K562 (cell line): ENCODE data around the gene TFEC. TPM values are rescaled to one million over a fixed set of nuclear protein-coding genes. Genes with fewer than 3 reads are reported as not detected.

Source experiments
- HDAC2 ChIP-seq: fragments of 450-650 bp; IDR thresholded peaks from 2 replicates; pipeline ENCODE4 v1.6.1; 2016; ENCODE audit warnings: mild to moderate bottlenecking
- SAP30 ChIP-seq: fragments of 200-600 bp; sonication (generic); IDR thresholded peaks from 2 replicates; pipeline ENCODE4 v1.6.1; 2012; ENCODE audit warnings: borderline replicate concordance, low read depth, mild to moderate bottlenecking, moderate library complexity, low read length, control low read depth, inconsistent platforms; ENCODE audit not compliant: insufficient read depth, poor library complexity, severe bottlenecking
- SMARCA4 ChIP-seq: fragments of 450-650 bp; IDR thresholded peaks from 2 replicates; pipeline ENCODE4 v1.6.1; 2016
- ZNF518B ChIP-seq: fragments of 250-450 bp; sonication (Bioruptor Pico); IDR thresholded peaks from 2 replicates; pipeline ENCODE4 v1.5.0; 2021; ENCODE audit warnings: mild to moderate bottlenecking, moderate library complexity
- polyA plus RNA-seq, 8 experiments: library from polyadenylated mRNA; depleted of rRNA in 4 of 8; stranded (reverse) in 5 of 8; unstranded in 3 of 8; fragments of >200 nt; fragmentation: Nextera tagmentation in 2 of 8; fragmentation: Illumina TruSeq in 1 of 8; extraction: Ambion mirVana in 2 of 8; extraction: Trizol in 1 of 8; gene quantifications; 2 replicates each; pipeline versions ENCODE4 v1.2.1 to v1.2.3, GENCODE V29; 2011 to 2014; ENCODE audit warnings: inconsistent platforms in 1 of 8, missing spikeins in 1 of 8
- total RNA-seq, 7 experiments: library from RNA; depleted of rRNA in 6 of 7; stranded (reverse); fragments of >200 nt in 6 of 7; fragmentation: Illumina TruSeq in 2 of 7; extraction: Trizol in 2 of 7; gene quantifications; 2 replicates each; pipeline versions ENCODE4 v1.2.1 to v1.2.3, GENCODE V29; 2011 to 2021; ENCODE audit warnings: low replicate concordance in 1 of 7
- TF ChIP-seq, protein P1 (sequence below): fragments of 450-650 bp; IDR thresholded peaks from 2 replicates; pipeline ENCODE4 v1.6.1; 2016; ENCODE audit warnings: low read depth
- TF ChIP-seq, protein P2 (sequence below): fragments of 450-650 bp; formaldehyde crosslinking; IDR thresholded peaks from 2 replicates; pipeline ENCODE4 v1.4.0; 2022; ENCODE audit warnings: missing genetic modification characterization
- TF ChIP-seq, protein P3 (sequence below): fragments of 250-450 bp; sonication (Bioruptor Pico); IDR thresholded peaks from 2 replicates; pipeline ENCODE4 v1.8.0; 2022; ENCODE audit warnings: inconsistent platforms
- TF ChIP-seq, protein P4 (sequence below): sonication (generic); formaldehyde crosslinking; IDR thresholded peaks from 2 replicates; pipeline ENCODE4 v1.8.0; 2022; ENCODE audit warnings: mild to moderate bottlenecking, missing genetic modification reagents

TFEC gene
- total and polyA plus RNA-seq, 9 of the 15 experiments (the other 6 are each of a cell fraction or from before 2014, with no cell fraction given), result 0.01 TPM; not detected in 8

DNA sequence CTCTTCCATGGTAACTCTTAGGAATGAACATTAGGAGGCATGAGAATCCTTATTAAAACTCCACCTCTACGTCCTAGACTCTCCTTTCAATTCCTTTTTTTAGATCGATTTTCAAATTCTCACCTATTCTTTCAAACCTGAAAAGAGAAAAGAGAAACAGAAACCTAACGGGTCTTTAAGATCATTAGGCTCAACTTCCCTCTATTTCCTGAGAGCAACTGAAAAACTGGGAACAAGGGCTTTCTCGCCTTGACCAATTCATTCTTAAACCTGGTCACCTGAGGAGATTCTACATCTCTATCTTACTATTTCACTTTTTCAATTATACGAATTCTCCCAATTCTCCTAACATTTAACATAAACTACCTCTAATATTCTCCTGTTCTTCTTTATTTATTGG, 2.8 kb downstream of the TFEC start (continued):
- TF ChIP-seq, protein P1, sequence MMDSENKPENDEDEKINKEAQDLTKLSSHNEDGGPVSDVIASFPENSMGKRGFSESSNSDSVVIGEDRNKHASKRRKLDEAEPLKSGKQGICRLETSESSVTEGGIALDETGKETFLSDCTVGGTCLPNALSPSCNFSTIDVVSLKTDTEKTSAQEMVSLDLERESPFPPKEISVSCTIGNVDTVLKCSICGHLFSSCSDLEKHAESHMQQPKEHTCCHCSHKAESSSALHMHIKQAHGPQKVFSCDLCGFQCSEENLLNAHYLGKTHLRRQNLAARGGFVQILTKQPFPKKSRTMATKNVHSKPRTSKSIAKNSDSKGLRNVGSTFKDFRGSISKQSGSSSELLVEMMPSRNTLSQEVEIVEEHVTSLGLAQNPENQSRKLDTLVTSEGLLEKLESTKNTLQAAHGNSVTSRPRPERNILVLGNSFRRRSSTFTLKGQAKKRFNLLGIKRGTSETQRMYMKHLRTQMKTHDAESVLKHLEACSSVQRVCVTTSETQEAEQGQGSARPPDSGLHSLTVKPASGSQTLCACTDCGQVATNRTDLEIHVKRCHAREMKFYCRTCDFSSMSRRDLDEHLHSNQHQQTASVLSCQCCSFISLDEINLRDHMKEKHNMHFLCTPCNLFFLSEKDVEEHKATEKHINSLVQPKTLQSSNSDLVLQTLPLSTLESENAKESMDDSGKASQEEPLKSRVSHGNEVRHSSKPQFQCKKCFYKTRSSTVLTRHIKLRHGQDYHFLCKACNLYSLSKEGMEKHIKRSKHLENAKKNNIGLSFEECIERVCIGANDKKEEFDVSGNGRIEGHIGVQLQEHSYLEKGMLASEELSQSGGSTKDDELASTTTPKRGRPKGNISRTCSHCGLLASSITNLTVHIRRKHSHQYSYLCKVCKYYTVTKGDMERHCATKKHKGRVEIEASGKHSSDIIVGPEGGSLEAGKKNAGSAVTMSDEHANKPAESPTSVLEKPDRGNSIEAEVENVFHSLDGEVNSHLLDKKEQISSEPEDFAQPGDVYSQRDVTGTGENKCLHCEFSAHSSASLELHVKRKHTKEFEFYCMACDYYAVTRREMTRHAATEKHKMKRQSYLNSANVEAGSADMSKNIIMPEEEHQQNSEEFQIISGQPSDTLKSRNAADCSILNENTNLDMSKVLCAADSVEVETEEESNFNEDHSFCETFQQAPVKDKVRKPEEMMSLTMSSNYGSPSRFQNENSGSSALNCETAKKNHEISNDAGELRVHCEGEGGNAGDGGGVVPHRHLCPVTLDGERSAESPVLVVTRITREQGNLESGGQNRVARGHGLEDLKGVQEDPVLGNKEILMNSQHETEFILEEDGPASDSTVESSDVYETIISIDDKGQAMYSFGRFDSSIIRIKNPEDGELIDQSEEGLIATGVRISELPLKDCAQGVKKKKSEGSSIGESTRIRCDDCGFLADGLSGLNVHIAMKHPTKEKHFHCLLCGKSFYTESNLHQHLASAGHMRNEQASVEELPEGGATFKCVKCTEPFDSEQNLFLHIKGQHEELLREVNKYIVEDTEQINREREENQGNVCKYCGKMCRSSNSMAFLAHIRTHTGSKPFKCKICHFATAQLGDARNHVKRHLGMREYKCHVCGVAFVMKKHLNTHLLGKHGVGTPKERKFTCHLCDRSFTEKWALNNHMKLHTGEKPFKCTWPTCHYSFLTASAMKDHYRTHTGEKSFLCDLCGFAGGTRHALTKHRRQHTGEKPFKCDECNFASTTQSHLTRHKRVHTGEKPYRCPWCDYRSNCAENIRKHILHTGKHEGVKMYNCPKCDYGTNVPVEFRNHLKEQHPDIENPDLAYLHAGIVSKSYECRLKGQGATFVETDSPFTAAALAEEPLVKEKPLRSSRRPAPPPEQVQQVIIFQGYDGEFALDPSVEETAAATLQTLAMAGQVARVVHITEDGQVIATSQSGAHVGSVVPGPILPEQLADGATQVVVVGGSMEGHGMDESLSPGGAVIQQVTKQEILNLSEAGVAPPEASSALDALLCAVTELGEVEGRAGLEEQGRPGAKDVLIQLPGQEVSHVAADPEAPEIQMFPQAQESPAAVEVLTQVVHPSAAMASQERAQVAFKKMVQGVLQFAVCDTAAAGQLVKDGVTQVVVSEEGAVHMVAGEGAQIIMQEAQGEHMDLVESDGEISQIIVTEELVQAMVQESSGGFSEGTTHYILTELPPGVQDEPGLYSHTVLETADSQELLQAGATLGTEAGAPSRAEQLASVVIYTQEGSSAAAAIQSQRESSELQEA, result no peak
- TF ChIP-seq, protein P2, sequence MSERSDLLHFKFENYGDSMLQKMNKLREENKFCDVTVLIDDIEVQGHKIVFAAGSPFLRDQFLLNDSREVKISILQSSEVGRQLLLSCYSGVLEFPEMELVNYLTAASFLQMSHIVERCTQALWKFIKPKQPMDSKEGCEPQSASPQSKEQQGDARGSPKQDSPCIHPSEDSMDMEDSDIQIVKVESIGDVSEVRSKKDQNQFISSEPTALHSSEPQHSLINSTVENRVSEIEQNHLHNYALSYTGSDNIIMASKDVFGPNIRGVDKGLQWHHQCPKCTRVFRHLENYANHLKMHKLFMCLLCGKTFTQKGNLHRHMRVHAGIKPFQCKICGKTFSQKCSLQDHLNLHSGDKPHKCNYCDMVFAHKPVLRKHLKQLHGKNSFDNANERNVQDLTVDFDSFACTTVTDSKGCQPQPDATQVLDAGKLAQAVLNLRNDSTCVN, result no peak
- no peak for TF ChIP-seq HDAC2
- TF ChIP-seq SMARCA4, result no peak
- TF ChIP-seq, protein P3, sequence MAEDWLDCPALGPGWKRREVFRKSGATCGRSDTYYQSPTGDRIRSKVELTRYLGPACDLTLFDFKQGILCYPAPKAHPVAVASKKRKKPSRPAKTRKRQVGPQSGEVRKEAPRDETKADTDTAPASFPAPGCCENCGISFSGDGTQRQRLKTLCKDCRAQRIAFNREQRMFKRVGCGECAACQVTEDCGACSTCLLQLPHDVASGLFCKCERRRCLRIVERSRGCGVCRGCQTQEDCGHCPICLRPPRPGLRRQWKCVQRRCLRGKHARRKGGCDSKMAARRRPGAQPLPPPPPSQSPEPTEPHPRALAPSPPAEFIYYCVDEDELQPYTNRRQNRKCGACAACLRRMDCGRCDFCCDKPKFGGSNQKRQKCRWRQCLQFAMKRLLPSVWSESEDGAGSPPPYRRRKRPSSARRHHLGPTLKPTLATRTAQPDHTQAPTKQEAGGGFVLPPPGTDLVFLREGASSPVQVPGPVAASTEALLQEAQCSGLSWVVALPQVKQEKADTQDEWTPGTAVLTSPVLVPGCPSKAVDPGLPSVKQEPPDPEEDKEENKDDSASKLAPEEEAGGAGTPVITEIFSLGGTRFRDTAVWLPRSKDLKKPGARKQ (CRISPR knock-in tag), result no peak
- TF ChIP-seq SAP30, result no peak
- TF ChIP-seq, protein P4, sequence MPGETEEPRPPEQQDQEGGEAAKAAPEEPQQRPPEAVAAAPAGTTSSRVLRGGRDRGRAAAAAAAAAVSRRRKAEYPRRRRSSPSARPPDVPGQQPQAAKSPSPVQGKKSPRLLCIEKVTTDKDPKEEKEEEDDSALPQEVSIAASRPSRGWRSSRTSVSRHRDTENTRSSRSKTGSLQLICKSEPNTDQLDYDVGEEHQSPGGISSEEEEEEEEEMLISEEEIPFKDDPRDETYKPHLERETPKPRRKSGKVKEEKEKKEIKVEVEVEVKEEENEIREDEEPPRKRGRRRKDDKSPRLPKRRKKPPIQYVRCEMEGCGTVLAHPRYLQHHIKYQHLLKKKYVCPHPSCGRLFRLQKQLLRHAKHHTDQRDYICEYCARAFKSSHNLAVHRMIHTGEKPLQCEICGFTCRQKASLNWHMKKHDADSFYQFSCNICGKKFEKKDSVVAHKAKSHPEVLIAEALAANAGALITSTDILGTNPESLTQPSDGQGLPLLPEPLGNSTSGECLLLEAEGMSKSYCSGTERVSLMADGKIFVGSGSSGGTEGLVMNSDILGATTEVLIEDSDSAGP, result no peak
- no peak for TF ChIP-seq ZNF518B (CRISPR knock-in tag)
